Measurements from ENCODE around the gene AKR1C2.
"Not testable (repeated sequence)": the region's sequence is repeated elsewhere in the genome, so short reads cannot be mapped to it uniquely, and the experiment has no call there.

AKR1C2 gene

DNA sequence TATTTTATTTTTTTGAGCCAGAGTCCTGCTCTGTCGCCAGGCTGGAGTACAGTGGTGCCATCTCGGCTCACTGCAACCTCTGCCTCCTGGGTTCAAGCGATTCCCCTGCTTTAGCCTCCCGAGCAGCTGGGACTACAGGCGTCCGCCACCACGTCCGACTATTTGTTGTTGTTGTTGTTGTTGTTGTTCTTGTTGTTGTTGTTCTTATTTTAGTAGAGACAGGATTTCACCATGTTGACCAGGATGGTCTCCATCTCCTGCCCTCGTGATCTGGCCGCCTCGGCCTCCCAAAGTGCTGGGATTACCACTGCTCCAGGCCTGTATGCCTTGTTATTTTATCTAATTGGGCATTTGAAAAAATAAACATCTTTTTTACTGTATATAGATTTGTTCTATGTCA is 42.1 kb downstream of the AKR1C2 start:
- not testable (repeated sequence) for H3K4me3 ChIP-seq (ENCODE audit: low read depth, low read length)

GRCh38 chr10:4956955-4957645 is 46.6 kb downstream of the AKR1C2 start:
- H3K4me3 ChIP-seq (ENCODE audit: low read depth, low read length) = not testable (repeated sequence)

- H3K4me3 ChIP-seq (ENCODE audit: low read depth, low read length) = not testable (repeated sequence)
Measured at GRCh38 chr10:4956088-4956487, 47.6 kb downstream of the AKR1C2 start.

DNA sequence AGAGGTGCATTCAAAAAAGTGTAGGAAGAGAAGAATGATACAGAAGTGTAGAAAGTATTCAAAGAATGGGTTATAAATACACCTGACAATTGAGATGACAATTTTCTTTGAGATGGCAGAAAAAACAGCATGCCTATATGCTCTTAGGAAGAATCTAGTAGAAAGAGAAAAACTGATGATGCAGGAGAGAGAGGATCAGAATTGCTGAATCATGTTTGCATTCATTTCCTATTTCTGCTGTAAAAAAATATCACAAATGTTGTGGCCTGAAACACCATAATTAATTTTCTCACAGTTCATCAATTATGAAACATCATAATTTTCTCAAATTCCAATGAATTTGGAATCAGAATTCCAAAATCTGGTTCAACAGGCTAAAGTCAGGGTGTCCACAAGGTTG is 50.3 kb downstream of the AKR1C2 start:
- no peak overlapping the region for H3K4me3 ChIP-seq (ENCODE audit: low read depth, low read length)

DNA sequence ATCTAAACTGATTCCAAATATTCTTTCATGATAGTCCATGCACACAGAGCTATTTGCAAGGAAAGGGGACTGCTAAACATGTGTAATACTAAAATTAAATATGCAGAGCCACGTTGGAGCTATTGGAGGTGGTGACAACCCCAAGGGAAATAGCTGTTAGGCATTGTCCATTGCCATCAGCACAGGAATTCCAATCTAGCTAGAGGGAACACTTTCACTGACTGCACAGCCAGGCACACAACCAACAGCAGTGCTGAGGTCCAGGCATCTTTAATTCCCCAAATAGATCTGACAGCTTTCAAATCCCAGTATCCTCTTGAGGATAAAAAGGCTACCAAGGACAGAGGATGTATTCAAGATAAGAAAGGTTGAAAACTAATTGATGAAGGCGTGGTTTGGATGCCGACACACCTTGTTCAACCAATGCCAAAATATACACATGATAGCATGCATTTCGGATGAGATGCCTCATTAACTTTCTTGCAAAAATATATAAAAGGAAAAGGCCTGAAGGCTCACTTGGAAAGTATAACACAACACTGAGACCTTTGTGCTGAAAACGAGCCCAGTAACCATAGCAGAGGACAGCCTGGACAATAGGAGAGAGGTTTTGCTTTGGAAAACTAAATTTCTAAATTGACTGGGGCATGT is 52.0 kb downstream of the AKR1C2 start:
- not testable (repeated sequence) for H3K4me3 ChIP-seq (ENCODE audit: low read depth, low read length)

DNA sequence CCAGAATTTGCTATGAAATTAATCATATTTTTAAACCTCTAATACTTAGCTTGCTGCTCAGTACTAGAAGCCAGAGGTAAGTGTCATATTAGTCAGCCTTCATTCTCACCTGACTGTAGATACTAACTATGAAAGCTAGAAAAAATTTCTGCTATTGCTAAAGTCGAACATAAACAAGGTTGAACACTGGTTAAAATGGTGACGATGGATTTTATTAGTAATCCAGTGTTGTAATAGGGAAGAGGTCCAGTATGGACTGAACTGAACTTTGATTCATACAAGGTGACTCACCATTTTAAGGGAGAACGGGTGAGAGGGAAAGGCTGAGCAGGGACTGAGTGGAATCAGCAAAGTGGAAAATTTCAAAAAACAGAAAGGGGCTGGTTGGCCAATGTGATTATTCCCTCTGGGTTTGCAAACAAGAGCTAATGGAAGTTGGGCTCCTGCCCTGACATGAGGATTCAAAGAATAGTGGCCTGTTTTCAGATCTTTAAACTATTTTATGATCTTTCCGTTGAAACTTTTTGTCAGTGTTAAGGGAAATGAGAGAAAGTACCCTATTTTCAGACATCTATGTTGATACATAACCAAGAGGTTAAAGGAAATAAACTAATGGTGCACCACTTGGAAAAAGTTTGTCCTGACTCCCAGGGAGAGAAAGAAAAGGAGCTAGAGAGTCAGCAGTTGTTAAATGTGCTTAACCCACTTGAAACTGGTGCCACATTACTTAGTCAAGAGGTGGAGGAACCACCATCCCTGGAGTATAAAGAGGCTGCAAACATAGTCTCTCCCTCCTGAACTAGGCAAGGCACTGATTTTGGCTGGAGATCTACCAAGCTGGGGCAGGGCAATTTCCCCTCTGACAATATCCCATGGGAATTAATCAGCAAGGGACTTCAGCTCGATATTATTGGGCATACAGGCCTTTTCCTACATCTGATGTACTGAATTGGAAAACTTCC is 55.7 kb downstream of the AKR1C2 start:
- H3K4me3 ChIP-seq (ENCODE audit: low read depth, low read length) = no peak overlapping the region

DNA sequence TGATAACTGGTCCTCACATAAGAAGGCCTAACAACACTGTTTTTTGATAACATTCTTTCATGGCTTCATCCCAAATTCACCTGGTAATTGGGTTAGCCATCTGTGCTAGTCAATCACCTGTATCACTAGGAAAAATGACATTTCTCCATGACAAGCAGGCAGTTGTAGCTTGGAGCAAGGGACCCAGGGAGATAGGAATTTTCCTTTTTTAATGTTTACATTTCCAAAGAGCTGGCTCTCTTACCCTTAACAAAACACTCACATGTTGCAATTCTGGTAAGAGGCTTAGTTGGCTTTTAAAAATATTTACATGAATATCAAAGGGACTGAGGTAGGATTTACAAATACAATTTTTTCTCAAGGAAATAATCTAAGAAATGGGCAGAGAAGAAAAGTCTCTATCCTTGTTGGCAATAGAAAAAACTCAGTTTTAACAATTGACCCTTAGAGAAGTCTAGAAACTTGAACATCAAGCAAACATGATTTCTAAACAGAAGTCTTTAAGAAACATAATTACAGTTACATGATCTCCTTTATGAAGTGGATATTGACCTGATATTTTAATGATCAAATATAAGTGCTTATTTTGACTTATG is 56.5 kb downstream of the AKR1C2 start:
- no peak overlapping the region for H3K4me3 ChIP-seq (ENCODE audit: low read depth, low read length)

GRCh38 chr10:4945766-4946717 is 57.6 kb downstream of the AKR1C2 start:
- H3K4me3 ChIP-seq (ENCODE audit: low read depth, low read length) = no peak overlapping the region

- H3K4me3 ChIP-seq (ENCODE audit: low read depth, low read length) = no peak overlapping the region
Measured at GRCh38 chr10:4944841-4945240, 58.8 kb downstream of the AKR1C2 start.

DNA sequence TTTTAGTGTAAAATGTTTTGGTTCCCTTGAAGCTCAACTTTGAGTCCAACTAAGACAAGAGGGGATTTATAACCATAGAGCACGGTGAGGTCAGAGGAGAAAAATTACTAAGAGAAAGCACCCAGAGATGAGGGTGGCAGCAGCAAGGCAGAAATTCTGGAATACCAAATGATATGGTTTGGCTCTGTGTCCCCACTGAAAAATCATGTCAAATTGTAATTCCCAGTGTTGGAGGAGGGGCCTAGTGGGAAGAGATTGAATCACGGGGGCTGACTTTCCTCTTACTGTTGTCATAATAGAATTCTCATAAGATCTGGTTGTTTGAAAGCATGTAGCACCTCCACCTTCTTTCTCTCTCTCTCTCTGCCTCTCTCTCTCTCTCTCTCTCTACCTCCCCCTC is 59.8 kb downstream of the AKR1C2 start:
- H3K4me3 ChIP-seq (ENCODE audit: low read depth, low read length) = no peak overlapping the region

DNA sequence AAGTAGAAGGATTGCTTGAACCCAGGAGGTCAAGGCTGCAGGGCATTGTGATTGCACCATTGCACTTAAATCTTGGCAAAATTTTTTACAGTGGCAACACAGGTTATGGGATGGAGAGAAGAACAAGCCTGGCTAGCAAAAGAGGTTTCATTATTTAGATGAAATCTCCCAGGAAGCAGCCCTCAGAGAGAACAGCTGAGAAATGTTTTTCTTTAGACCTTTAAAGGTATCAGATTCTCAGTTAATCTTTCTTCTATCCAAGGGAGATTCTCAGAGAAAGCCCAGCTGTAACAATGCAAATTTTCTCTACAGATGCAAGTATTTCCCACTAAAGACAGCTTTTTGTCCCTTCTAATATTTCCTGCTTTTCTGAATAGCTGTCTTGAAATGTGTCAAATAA is 60.2 kb downstream of the AKR1C2 start:
- not testable (repeated sequence) for H3K4me3 ChIP-seq (ENCODE audit: low read depth, low read length)

DNA sequence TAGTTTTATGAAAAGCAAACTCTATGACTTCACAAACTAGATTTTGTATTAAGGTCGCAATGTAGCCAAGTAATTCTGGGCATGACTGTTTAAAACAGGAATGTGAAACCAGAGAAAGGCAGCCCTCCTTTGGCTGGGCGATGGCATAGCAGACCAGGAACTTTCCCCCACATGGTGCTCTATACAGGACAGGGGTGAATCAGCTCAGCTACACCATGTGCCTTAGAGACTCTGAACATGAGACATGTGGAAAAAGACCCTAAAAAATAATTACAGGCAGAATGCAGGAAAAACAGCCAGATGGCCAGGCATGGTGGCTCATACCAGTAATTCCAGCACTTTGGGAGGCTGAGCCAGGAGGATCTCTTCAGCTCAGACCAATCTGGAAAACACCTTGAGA is 60.7 kb downstream of the AKR1C2 start:
- not testable (repeated sequence) for H3K4me3 ChIP-seq (ENCODE audit: low read depth, low read length)

DNA sequence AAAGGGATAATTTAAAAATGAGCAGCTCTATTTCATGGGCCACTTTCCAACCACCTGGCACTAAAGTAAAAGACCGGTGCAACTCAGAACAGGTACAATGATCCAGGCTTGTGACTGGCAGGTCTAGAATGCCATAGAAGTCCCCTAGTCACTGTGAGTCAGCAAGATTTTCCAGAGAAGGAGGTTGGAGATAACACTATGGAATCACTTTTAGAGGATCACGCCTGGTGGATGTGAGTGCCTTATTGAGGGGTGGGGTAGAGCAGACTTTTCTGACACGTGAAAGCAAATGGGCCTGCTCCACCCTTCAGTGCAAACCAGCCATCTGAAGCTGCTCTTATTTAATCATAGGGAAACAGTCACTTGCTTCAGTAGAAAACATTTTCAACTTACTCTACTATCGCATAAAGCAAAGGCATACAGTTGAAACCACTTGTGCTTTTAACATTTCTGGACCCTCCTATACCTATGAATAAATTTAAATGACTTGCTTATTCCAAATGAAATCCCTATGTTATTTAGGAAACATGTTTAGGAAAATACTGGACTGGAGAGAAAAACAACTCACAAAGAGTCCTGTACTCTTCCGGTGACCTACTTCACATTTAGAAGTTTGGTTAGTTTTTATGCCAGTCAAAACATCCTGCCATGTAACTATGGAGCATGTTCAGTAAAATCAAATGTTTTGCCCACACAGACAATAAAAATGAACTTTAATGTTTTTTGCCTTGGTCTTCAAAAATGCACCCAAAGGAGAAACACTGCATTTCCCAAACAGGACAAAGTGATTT is 61.9 kb downstream of the AKR1C2 start:
- H3K4me3 ChIP-seq (ENCODE audit: low read depth, low read length) = no peak overlapping the region

GRCh38 chr10:4940909-4941308 is 62.7 kb downstream of the AKR1C2 start:
- H3K4me3 ChIP-seq (ENCODE audit: low read depth, low read length) = not testable (repeated sequence)

GRCh38 chr10:4940073-4940428 is 63.6 kb downstream of the AKR1C2 start:
- H3K4me3 ChIP-seq (ENCODE audit: low read depth, low read length) = not testable (repeated sequence)

- no peak overlapping the region for H3K4me3 ChIP-seq (ENCODE audit: low read depth, low read length)
Measured at GRCh38 chr10:4939224-4940072, 64.2 kb downstream of the AKR1C2 start.
